Karpas-422 (cell line): ENCODE results near the gene CHL1. TPM values are rescaled to one million over a fixed set of nuclear protein-coding genes. Genes with fewer than 3 reads are reported as not detected.

Experiments used
- DNase-seq: peaks from one replicate; pipeline ENCODE4 v3.0.0-alpha.2; 2015
- H2AFZ ChIP-seq: fragments of 200-600 bp; sonication (generic); 2 replicates; pipeline ENCODE4 v1.6.1; 2014; ENCODE audit warnings: antibody characterized with exemption, low read length, mixed read lengths
- H3K27ac ChIP-seq: fragments of 200-600 bp; sonication (generic); 2 replicates; pipeline ENCODE4 v1.5.1; 2014; ENCODE audit warnings: mild to moderate bottlenecking, low read length, moderate library complexity
- H3K27me3 ChIP-seq: fragments of 200-600 bp; sonication (generic); 2 replicates; pipeline ENCODE4 v1.6.1; 2014; ENCODE audit warnings: low read length, mixed read lengths
- H3K36me3 ChIP-seq: fragments of 200-600 bp; sonication (generic); 2 replicates; pipeline ENCODE4 v1.6.1; 2014; ENCODE audit warnings: low read length, mixed read lengths; ENCODE audit not compliant: insufficient read depth
- H3K4me1 ChIP-seq: fragments of 200-600 bp; sonication (generic); 2 replicates; pipeline ENCODE4 v1.6.1; 2014; ENCODE audit warnings: mild to moderate bottlenecking, low read length, mixed read lengths
- H3K4me2 ChIP-seq: fragments of 200-600 bp; sonication (generic); 2 replicates; pipeline ENCODE4 v1.6.1; 2014; ENCODE audit warnings: low read length, low read depth, mild to moderate bottlenecking; ENCODE audit not compliant: poor library complexity, severe bottlenecking
- H3K4me3 ChIP-seq: fragments of 200-600 bp; sonication (generic); 2 replicates; pipeline ENCODE4 v1.5.1; 2014; ENCODE audit warnings: mild to moderate bottlenecking, antibody characterized with exemption, low read length, mixed read lengths
- H3K79me2 ChIP-seq: fragments of 200-600 bp; sonication (generic); 2 replicates; pipeline ENCODE4 v1.6.1; 2014; ENCODE audit warnings: mild to moderate bottlenecking, low read length, mixed read lengths
- H3K9ac ChIP-seq: fragments of 200-600 bp; sonication (generic); 2 replicates; pipeline ENCODE4 v1.6.0; 2014; ENCODE audit warnings: low read length
- H3K9me2 ChIP-seq: fragments of 200-600 bp; sonication (generic), shearing (Covaris generic); replicated peaks from 2 replicates; pipeline ENCODE4 v1.6.0; 2014; ENCODE audit warnings: mild to moderate bottlenecking, low read length, moderate library complexity; ENCODE audit not compliant: insufficient read depth
- H3K9me3 ChIP-seq: fragments of 300-700, 200-600 bp; sonication (generic); 2 replicates; pipeline ENCODE4 v1.6.1; 2014; ENCODE audit warnings: low read length, mixed read lengths
- H4K20me1 ChIP-seq: fragments of 200-600 bp; sonication (generic); 2 replicates; pipeline ENCODE4 v1.6.1; 2014; ENCODE audit warnings: mild to moderate bottlenecking, antibody characterized with exemption, low read length, low read depth; ENCODE audit not compliant: insufficient read depth
- total RNA-seq: library from RNA; depleted of rRNA; stranded (reverse); fragments of >200 nt; shearing (Covaris generic); gene quantifications from 2 replicates; pipeline ENCODE4 v1.2.3, GENCODE V29; 2014; ENCODE audit warnings: low replicate concordance

Gene CHL1
- total RNA-seq, 1 experiment from 2014 or later = 23.3 TPM

GRCh38 chr3:194001-194400 lies 2.6 kb upstream of the CHL1 start:
- Histone ChIP-seq H3K9ac (no peak overlapping the region), H3K4me2 (no peak overlapping the region), H2AFZ (no peak overlapping the region), H3K9me2 (no peaks in the 10 kb centered on the region), H3K4me3 (no peak overlapping the region), H3K9me3 (no peaks in the 10 kb centered on the region), H3K36me3 (no peaks in the 10 kb centered on the region), H3K4me1 (no peaks in the 10 kb centered on the region), H3K27ac (no peak overlapping the region), H3K27me3 (no peaks in the 10 kb centered on the region), H3K79me2 (no peaks in the 10 kb centered on the region), H4K20me1 (no peaks in the 10 kb centered on the region)
- no peak for DNase-seq

DNA sequence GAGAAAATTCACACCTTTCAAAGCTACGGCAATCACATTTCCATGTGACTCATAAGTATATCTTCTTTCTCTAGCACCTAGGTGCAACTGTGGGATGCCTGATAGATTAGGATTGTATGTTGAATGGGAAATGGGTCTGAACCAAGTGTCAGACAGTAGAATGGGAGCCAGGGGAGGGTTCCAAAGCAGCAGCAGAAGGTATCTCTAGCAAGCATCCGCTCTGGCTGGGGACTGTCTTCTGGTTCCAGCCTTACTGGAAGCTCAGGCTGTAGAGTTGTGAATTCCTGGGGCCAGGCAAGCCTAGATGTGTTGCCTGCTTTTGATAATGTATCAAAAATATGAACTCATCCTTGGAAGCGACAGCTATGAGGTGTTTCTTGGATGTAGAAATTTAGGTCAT lies 2.1 kb upstream of the CHL1 start:
- Histone ChIP-seq H3K9ac (no peak overlapping the region), H3K4me1 (no peaks in the 10 kb centered on the region), H3K36me3 (no peaks in the 10 kb centered on the region), H3K4me3 (no peak overlapping the region), H4K20me1 (no peaks in the 10 kb centered on the region), H3K27me3 (no peaks in the 10 kb centered on the region), H3K9me2 (no peaks in the 10 kb centered on the region), H2AFZ (no peak overlapping the region), H3K79me2 (no peaks in the 10 kb centered on the region), H3K9me3 (no peaks in the 10 kb centered on the region), H3K4me2 (no peak overlapping the region), H3K27ac (no peak overlapping the region)
- no peak for DNase-seq

DNA sequence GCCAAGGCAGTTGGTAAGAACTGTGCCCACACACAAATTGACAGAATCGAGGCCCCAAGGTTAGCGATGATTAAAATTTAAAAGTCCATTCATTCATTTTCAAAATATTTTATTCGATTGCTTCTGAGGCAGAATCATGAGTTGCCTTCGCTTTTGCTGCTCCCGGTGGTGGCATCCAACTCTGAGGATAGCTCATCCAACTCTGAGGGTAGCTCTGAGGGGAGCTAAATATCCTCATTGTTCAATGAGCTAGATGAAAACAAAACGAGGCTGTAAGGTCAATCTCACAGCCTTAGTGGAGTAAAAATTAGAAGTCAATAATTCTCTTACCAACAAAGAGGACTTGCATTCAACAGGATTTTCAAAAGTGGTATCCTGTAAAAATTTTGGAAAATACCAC lies 897 bp upstream of the CHL1 start:
- H3K9ac ChIP-seq = no peak overlapping the region
- no peak overlapping the region for H3K4me2 ChIP-seq
- H3K4me1 ChIP-seq = no peaks in the 10 kb centered on the region
- no peaks in the 10 kb centered on the region for H3K9me3 ChIP-seq
- no peak overlapping the region for H2AFZ ChIP-seq
- no peaks in the 10 kb centered on the region for H3K27me3 ChIP-seq
- no peak overlapping the region for H3K27ac ChIP-seq
- H3K79me2 ChIP-seq = no peaks in the 10 kb centered on the region
- no peaks in the 10 kb centered on the region for H4K20me1 ChIP-seq
- H3K4me3 ChIP-seq = no peak overlapping the region
- H3K36me3 ChIP-seq = no peaks in the 10 kb centered on the region
- DNase-seq = no peak
- H3K9me2 ChIP-seq = no peaks in the 10 kb centered on the region

- Histone ChIP-seq H3K36me3 (no peaks in the 10 kb centered on the region), H4K20me1 (no peaks in the 10 kb centered on the region), H3K27ac (no peak overlapping the region), H3K9me3 (no peaks in the 10 kb centered on the region), H3K79me2 (no peaks in the 10 kb centered on the region), H3K27me3 (no peaks in the 10 kb centered on the region), H3K9me2 (no peaks in the 10 kb centered on the region), H3K4me1 (no peaks in the 10 kb centered on the region), H2AFZ (no peak overlapping the region), H3K9ac (no peak overlapping the region), H3K4me2 (no peak overlapping the region), H3K4me3 (no peak overlapping the region)
- DNase-seq = no peak
Observed at GRCh38 chr3:197149-197827, 725 bp downstream of the CHL1 start.

DNA sequence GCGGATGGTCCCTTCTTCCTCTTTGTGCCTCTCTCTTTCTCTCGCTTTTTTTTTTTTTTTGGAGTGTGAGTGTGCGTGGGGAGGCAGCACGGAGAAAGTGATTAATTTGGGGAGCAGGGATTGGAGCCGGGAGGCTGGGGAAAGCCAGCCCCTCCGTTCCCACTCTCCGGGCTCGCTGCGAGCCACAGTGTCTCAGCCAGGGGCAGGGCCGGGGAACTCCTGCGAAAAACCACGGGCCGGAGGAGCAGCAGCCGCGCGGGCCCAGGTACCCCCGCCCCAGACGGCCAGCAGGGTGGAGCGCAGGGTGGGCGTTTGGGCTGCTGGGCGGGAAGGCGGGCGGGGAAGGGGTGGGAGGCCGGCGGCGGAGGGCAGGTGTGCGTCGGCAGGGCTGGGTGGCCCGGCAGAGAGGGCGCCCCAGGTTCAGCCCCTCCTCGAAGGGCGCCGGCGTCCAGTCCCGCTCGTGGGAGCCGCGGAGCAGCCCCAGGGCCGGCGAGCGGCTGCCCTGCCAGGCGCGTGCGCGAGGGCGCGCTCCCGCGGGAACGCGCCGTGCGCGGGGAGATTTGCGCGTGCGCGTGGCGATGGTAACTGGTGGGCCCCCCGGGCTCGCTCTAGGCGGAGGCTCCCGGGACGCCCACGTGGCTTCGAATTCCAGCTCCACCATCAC lies 1.4 kb downstream of the CHL1 start:
- H3K4me3 ChIP-seq = no peak overlapping the region
- H4K20me1 ChIP-seq = no peaks in the 10 kb centered on the region
- H3K79me2 ChIP-seq = no peaks in the 10 kb centered on the region
- no peaks in the 10 kb centered on the region for H3K4me1 ChIP-seq
- DNase-seq = no peak
- H2AFZ ChIP-seq = no peak overlapping the region
- no peaks in the 10 kb centered on the region for H3K27me3 ChIP-seq
- no peak overlapping the region for H3K27ac ChIP-seq
- H3K9me3 ChIP-seq = no peaks in the 10 kb centered on the region
- no peaks in the 10 kb centered on the region for H3K9me2 ChIP-seq
- no peak overlapping the region for H3K4me2 ChIP-seq
- H3K36me3 ChIP-seq = no peaks in the 10 kb centered on the region
- H3K9ac ChIP-seq = no peak overlapping the region

DNA sequence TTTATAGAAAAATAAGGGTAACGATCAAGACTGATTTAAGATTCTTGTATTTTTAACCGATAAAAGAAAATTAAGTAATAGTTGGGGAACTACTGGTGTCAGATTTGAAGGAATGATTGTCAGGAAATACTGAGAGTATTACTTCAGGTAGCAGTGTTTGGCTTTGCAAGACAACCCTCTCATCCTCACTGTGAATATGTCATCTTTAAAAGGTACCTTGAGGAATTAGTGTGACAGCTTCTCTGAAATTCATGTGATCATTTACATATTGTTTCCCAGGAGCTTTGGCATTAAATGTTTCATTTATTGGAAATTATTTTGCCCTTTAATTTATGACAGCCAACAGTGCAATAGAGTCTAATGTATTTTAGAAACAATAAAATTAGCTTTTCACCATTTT lies 3.3 kb downstream of the CHL1 start:
- Histone ChIP-seq H3K27me3 (no peaks in the 10 kb centered on the region), H3K4me2 (no peak overlapping the region), H3K27ac (no peak overlapping the region), H3K36me3 (no peaks in the 10 kb centered on the region), H3K9me3 (no peaks in the 10 kb centered on the region), H2AFZ (no peak overlapping the region), H3K4me3 (no peak overlapping the region), H3K4me1 (no peaks in the 10 kb centered on the region), H3K79me2 (no peaks in the 10 kb centered on the region), H3K9me2 (no peaks in the 10 kb centered on the region), H3K9ac (no peak overlapping the region), H4K20me1 (no peaks in the 10 kb centered on the region)
- no peak for DNase-seq

GRCh38 chr3:200758-201325 lies 4.3 kb downstream of the CHL1 start:
- Histone ChIP-seq H3K36me3 (no peaks in the 10 kb centered on the region), H3K27ac (no peak overlapping the region), H3K9ac (no peak overlapping the region), H3K4me3 (no peak overlapping the region), H3K4me1 (no peaks in the 10 kb centered on the region), H3K9me2 (no peaks in the 10 kb centered on the region), H3K79me2 (no peaks in the 10 kb centered on the region), H2AFZ (no peak overlapping the region), H4K20me1 (no peaks in the 10 kb centered on the region), H3K4me2 (no peak overlapping the region), H3K9me3 (no peaks in the 10 kb centered on the region), H3K27me3 (no peaks in the 10 kb centered on the region)
- DNase-seq = no peak

- no peak overlapping the region for H3K4me2 ChIP-seq
- no peak overlapping the region for H2AFZ ChIP-seq
- no peaks in the 10 kb centered on the region for H4K20me1 ChIP-seq
- no peak overlapping the region for H3K27ac ChIP-seq
- peaks cover 6% of the 10 kb centered on the region for H3K4me1 ChIP-seq
- no peaks in the 10 kb centered on the region for H3K9me3 ChIP-seq
- H3K36me3 ChIP-seq = no peaks in the 10 kb centered on the region
- no peak overlapping the region for H3K4me3 ChIP-seq
- no peaks in the 10 kb centered on the region for H3K79me2 ChIP-seq
- no peak overlapping the region for H3K9ac ChIP-seq
- no peaks in the 10 kb centered on the region for H3K27me3 ChIP-seq
- no peak for DNase-seq
- no peaks in the 10 kb centered on the region for H3K9me2 ChIP-seq
Observed at GRCh38 chr3:204102-204501, 7.5 kb downstream of the CHL1 start.
